Activated CD8-positive, alpha-beta memory T cell treated with anti-CD3 and anti-CD28 coated beads, Interleukin-2, amount 50 U/mL, for 1 hour (primary cell): ENCODE data around the gene PPM1D.

Experiments used
- DNase-seq: peaks from one replicate; pipeline ENCODE4 v3.0.0-alpha.2; 2020; ENCODE audit errors: extremely low read depth

PPM1D gene

DNA sequence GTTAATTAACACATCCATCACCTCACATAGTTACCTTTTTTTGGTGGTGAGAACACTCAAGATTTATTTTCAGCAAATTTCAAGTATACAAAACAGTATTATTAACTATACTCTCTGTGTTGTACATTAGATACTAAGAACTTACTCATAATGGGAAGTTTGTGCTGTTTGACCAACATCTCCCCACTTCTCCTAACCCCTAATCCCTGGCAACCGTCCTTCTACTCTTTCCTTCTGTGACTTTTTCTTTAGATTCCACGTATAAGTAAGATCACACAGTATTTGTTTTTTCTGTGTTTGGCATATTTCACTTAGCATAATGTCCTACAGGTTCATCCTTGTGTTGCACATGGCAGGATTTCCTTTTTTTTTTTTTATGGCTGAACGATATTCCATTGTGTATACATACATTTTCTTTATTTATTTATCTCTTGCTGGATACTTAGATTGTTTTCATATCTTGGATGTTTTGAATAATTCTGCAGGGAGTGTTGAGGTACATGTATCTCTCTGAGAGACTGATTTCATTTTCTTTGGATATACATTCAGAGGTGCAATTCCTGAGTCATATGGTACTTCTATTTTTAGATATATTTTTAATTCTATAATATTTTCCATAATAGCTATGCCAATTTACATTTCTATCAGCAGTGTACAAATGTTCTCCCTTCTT is 19.0 kb downstream of the PPM1D start:
- DNase-seq = no peak

- no peak for DNase-seq
Measured at GRCh38 chr17:60622961-60623360, 23.0 kb downstream of the PPM1D start.

- no peak for DNase-seq
Measured at GRCh38 chr17:60623415-60623814, 23.4 kb downstream of the PPM1D start.

GRCh38 chr17:60627124-60627523 is 27.1 kb downstream of the PPM1D start:
- no peak for DNase-seq

DNA sequence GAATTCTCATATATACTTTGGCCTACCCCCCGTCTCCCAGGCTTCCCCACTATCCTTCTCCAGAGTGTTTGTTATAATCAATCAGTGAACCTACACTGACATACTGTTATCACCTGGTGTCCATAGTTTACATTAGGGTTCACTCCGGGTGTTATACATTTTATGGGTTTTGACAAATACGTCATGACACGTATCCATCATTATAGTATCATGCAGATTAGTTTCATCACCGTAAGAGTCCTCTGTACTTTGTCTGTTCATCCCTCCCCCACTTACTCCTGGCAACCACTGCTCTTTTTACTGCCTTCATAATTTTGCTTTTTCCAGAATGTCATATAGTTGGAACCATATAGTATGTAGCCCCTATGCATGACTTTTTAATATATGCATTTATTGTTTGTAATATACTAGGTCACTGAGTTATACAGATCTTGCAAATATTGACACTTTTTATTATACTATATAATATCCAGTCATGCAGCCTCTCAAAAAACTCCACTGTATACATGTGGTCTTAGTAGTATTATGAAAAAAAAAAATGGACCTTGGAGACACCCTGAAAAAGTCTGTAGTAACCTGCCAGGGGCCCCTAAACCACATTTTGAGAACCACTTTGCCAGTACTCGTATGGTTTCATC is 28.4 kb downstream of the PPM1D start:
- no peak for DNase-seq

GRCh38 chr17:60629120-60629519 is 29.1 kb downstream of the PPM1D start:
- no peak for DNase-seq

DNA sequence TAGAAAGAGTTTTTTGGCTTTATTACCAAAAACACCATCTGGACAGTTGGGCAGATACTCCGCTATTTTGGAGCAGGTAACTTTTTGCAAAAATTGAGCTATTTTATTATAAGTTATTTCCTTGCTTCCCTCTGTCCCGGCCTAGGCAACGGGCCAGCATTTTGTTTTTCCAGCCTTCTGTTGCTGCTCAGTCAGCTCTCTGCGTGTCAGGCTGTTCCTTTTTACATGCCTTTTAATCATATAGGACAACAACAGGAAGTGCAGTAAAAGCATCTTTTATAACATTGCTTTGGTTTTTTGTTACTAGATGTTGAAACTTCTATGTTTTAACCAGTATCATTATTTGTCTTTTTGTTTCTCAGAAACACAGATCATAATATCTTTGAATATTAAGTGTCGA is 30.4 kb downstream of the PPM1D start:
- DNase-seq = no peak

DNA sequence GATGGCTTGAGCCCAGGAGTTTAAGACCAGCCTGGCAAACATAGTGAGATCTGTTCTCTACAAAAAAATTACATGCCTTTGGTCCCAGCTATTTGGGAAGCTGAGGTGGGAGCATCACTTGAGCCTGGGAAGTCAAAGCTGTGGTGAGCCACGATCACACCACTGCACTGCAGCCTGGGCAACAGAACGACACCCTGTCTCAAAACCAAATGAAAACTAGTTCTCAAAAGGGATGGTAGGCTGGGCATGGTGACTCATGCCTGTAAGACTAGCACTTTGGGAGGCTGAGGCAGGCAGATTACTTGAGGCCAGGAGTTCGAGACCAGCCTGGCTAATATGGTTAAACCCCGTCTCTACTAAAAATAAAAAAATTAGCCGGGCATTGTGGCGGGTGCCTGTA is 31.1 kb downstream of the PPM1D start:
- DNase-seq = no peak

- DNase-seq = no peak
Measured at GRCh38 chr17:60637683-60638082, 37.7 kb downstream of the PPM1D start.

DNA sequence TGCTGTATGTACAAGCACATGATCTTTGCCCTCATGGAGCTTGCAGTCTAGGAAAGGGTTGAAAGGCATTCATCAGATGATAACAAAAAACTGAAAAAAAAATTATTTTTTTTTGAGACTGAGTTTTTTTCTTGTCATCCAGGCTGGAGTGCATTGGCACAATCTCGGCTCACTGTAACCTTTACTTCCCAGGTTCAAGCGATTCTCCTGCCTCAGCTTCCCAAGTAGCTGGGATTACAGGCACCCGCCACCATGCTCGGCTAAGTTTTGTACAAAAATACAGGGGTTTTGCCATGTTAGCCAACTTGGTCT is 39.0 kb downstream of the PPM1D start:
- DNase-seq = no peak

DNA sequence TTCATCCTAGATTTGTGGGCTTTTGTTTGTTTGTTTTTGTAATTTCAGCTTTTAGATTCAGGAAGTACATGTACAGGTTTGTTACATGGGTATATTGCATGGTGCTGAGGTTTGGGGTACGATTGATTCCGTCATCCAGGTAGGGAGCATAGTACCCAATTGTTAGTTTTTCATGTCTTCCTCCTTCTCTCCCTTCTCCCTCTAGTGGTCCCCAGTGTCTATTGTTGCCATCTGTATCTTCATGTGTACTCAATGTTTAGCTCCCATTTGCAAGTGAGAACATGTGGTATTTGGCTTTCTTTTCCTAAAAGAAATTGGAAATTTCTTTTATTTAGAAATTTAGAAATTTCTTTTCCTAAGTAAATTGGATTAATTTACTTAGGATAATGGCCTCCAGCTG is 40.5 kb downstream of the PPM1D start:
- DNase-seq = no peak

DNA sequence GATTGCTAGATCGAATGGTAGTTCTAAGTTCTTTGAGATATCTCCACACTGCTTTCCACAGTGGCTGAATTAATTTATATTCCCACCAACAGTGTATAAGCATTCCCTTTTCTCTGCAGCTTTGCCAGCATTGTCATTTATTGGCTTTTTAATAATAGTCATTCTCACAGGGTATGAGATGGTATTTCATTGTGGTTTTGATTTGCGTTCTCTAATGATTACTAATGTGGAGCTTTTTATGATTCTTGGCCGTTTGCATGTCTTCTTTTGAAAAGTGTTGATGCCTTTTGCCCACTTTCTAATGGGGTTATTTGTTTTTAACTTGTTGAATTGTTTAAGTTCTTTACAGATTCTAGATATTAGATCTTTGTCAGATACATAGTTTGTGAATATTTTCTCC is 41.1 kb downstream of the PPM1D start:
- no peak for DNase-seq

DNA sequence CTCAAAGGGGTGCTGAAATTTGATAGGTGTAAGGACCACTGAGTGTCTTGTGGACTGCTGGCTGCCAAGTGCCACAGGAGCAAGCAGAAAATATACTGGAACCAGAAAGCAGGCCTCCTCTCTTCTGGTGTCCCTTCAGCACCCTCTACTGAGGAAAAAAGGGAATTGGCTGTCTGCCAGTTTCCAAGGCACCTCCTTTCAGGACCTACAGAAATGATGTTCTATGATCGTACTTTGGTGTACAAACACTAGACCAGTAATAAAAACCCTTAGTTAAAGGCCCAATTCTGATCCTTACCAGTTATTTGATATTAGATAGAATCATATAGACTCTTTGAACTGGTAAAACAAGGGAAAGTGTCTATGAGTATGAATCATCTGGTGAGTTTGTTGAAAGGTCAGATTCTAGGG is 41.8 kb downstream of the PPM1D start:
- peak; percentile 8 for DNase-seq

DNA sequence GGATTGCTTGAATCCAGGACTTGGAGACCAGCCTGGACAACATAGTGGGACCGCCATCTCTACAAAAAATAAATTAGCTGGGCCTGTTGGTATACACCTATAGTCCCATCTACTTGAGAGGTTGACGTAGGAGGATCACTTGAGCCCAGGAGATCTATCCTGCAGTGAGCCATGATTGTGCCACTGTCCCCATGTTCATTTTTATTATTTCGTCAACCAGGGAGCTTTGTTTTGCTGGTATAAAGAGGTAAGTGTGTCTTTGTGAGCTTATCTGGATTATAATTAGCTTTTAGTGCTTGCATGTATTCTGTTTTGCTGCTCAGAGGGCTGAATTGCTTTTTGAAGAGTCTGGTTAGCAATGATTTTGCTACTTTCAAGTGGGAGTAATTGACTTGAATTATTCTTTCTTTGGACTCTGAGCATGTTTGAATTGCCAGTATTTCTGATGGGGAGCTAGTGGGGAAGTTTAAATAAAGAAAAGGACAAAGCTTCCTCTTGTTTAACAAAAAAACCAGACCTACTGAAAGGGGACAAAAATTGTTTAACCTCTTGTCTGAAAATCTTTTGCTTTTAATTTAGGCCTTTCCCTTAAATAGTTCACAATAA is 46.0 kb downstream of the PPM1D start:
- DNase-seq = no peak

DNA sequence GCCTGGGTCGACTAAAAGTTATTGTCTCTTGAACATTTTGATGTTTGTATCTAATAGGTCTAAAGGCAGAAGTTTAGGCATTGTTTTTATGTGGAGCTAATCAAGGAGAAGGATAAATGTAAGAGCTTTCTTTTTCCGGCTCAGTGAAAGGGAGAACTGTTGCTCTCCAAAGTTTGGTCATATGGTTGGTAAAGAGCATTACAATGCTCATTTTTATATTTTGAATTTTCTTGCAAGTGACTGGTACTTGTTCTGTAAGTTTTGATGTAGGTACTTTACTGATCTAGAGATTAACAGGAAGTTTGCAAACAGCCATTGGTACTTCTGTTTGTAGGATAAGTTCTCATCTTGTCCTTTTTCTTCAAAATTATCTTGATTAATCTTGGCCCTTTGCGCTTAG is 46.7 kb downstream of the PPM1D start:
- DNase-seq = no peak

DNA sequence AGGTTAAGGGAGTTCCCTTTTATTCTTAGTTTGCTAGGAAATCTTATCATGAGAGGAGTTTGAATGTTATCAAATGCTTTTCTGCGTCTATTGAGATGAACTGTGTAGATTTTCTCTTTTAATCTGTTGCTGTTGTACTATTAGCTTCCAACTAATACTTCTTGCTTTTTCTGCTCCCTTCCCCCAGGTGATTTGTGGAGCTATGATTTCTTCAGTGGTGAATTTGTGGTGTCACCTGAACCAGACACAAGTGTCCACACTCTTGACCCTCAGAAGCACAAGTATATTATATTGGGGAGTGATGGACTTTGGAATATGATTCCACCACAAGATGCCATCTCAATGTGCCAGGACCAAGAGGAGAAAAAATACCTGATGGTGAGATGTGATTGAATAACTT is 47.7 kb downstream of the PPM1D start:
- no peak for DNase-seq

GRCh38 chr17:60652454-60653247 is 52.7 kb downstream of the PPM1D start:
- DNase-seq = no peak

GRCh38 chr17:60653569-60653968 is 53.6 kb downstream of the PPM1D start:
- no peak for DNase-seq

- DNase-seq = no peak
Measured at GRCh38 chr17:60656499-60656898, 56.5 kb downstream of the PPM1D start.

GRCh38 chr17:60659156-60659555 is 59.2 kb downstream of the PPM1D start:
- DNase-seq = no peak

- no peak for DNase-seq
Measured at GRCh38 chr17:60661489-60661888, 61.5 kb downstream of the PPM1D start.

DNA sequence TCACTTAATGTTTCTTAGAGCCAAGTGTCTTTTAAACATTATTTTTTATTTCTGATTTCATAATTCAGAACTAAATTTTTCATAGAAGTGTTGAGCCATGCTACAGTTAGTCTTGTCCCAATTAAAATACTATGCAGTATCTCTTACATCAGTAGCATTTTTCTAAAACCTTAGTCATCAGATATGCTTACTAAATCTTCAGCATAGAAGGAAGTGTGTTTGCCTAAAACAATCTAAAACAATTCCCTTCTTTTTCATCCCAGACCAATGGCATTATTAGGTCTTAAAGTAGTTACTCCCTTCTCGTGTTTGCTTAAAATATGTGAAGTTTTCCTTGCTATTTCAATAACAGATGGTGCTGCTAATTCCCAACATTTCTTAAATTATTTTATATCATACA is 64.0 kb downstream of the PPM1D start:
- DNase-seq = no peak

- no peak for DNase-seq
Measured at GRCh38 chr17:60665602-60666001, 65.6 kb downstream of the PPM1D start.
